C4-2B (cell line): ENCODE measurements around the gene AGO1.

Experiments used
- ZFX ChIP-seq: fragments of 450-650 bp; IDR thresholded peaks from 2 replicates; pipeline ENCODE4 v1.6.1; 2017
- TF ChIP-seq, protein P1 (sequence below): fragments of 450-650 bp; conservative IDR thresholded peaks from 2 replicates; pipeline ENCODE4 v1.5.1; 2017; ENCODE audit warnings: mild to moderate bottlenecking

DNA sequence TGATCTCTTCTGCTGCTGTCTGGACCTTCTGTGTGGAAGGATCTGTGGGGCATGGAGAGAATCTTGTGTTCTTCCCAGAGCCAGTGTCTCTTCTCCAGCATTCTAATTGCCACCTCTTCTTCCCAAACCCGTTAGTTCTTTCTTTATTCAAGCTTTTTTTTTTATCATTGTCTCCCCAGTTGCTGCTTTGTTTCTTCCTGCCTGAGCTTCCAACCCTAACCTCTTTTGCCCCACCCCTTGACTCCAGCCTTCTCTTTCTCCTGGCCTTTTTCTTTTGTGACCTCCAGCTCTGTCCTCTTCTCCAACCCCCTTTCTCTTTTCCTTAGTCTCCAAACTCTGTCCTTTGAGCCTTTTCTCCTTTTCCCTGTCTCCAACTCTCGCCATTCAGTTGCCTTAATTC is 4.5 kb downstream of the AGO1 start:
- TF ChIP-seq, protein P1, sequence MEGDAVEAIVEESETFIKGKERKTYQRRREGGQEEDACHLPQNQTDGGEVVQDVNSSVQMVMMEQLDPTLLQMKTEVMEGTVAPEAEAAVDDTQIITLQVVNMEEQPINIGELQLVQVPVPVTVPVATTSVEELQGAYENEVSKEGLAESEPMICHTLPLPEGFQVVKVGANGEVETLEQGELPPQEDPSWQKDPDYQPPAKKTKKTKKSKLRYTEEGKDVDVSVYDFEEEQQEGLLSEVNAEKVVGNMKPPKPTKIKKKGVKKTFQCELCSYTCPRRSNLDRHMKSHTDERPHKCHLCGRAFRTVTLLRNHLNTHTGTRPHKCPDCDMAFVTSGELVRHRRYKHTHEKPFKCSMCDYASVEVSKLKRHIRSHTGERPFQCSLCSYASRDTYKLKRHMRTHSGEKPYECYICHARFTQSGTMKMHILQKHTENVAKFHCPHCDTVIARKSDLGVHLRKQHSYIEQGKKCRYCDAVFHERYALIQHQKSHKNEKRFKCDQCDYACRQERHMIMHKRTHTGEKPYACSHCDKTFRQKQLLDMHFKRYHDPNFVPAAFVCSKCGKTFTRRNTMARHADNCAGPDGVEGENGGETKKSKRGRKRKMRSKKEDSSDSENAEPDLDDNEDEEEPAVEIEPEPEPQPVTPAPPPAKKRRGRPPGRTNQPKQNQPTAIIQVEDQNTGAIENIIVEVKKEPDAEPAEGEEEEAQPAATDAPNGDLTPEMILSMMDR = no peak
- no peak for TF ChIP-seq ZFX
